Measurements from ENCODE around the gene AKAP9. TPM values are rescaled to one million over a fixed set of nuclear protein-coding genes. Genes with fewer than 3 reads are reported as not detected.

The AKAP9 gene
- 39.8 and 47.8 TPM in 2 replicates for total RNA-seq

DNA sequence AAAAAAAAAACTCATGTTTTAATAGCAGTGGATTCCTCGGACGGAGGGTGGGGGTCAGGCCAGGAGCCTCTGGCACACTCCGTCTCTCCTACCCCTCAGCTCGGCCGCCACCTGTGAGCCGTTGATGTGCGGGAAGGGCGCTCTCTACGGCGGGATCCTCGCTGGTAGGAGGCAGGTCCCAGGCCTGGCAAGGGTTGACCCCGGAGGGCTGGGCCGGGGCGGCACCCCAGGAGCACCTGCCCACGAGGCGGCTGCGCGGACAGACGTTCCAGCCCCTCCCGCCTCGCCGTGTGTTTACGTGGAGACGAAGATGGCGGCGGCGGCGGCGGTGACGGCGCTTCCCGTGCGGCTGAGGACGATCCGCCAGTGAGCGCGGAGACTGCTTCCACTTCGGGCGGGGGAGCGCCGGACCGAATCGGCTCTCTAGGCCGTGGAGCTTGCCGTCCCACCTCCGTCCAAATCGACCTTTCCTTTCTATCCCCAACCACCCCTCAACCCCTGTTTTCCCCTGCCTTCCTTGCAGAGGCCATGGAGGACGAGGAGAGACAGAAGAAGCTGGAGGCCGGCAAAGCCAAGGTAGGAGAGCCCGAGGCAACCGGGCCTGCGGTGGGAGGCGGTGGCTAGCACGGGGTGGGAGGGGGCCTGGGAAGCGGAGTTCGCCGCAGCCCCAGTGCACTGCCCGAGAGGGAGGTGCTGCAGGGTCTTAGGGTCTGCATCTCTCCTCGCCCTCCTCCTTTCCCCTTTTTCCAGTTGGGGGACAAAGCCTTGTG, at the start of gene AKAP9:
TSS of gene AKAP9 (plus strand) at position 291 of the 770 bp plus-strand sequence. CDS start at position 529, 238 bp downstream.

DNA sequence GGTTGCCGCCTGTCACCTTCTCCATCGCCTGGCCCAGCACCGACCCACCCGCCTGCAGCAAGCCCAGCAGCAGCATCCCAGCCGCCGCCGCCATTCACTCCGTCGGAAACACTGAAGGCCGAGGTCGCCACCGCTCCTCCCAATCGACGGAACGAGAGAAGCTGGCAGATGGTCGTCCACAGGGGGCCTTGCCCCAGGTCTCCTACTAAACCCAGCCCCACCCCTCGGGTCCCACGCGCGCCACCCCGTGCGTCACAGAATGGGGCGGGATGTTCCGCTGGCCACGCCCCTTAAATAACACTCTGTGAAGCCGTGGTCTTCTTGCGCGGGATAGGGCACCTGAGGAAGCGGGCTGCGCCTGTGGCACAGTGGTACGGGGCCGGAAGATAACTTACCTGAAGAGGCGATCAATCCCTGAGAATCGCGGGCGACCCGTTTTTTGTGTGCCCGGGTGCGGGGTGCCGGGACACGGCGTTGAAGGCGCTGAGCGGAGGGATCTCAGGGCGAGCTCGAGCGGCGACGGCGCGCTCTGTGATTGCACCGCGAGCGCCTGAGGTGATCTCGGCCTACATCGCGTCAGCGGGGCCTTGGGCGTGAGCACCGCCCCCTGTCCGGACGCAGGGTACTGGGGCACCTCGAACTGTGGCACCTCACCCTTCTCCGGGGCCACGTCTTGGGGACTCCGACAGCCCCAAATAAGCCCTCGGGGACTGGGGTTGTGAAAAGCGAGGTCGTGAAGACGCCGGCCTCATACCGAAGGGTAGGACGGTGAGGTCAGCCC, 193.8 kb downstream of the AKAP9 start, which contains the start of gene CYP51A1:
TSS of gene CYP51A1 (minus strand) at position 207 of the 781 bp plus-strand sequence. CDS start at position 94, 113 bp downstream.

Other genes with a start within 250 kb of the AKAP9 start
- 8.8 and 11.5 TPM in 2 replicates for gene MTERF1, start 60.2 kb upstream of the AKAP9 start, total RNA-seq
- gene CYP51A1, start 193.6 kb downstream of the AKAP9 start, total RNA-seq = 63.4 and 147 TPM in 2 replicates
- under 0.01 and 0.19 TPM in 2 replicates for gene LRRD1, start 238.3 kb downstream of the AKAP9 start, total RNA-seq

All from vein endothelial cell (primary cell).